Ovary (tissue), 9 donors: Measurements from ENCODE around the gene MAB21L3. TPM values are rescaled to one million over a fixed set of nuclear protein-coding genes. Genes with fewer than 3 reads are reported as not detected.

Experiments used
- DNase-seq, 5 donors: peaks; one replicate each; pipeline ENCODE4 v3.0.0-alpha.2; 2019 to 2020
- H3K27ac ChIP-seq, 2 donors: fragments of 200-600 bp; one replicate each; pipeline versions ENCODE4 v1.5.1 to v1.8.0; 2019 to 2022
- H3K27me3 ChIP-seq: fragments of 200-600 bp; one replicate; pipeline ENCODE4 v1.8.0; 2022
- H3K36me3 ChIP-seq: fragments of 200-600 bp; sonication (generic); one replicate; pipeline ENCODE4 v1.5.1; 2019
- H3K4me1 ChIP-seq: one replicate; pipeline ENCODE4 v1.8.1; 2013; ENCODE audit warnings: mild to moderate bottlenecking, moderate library complexity; ENCODE audit not compliant: insufficient read depth
- H3K4me3 ChIP-seq: fragments of 200-600 bp; sonication (generic); one replicate; pipeline ENCODE4 v1.5.1; 2017
- H3K9me3 ChIP-seq, 2 donors: fragments of 200-600 bp in 1 of 2; sonication (generic) in 1 of 2; one replicate each; pipeline versions ENCODE4 v1.5.1 to v1.8.1; 2013 to 2019; ENCODE audit warnings: mild to moderate bottlenecking in 1 of 2, moderate library complexity in 1 of 2
- EP300 ChIP-seq: sonication (generic); formaldehyde crosslinking; IDR thresholded peaks from one replicate; pipeline ENCODE4 v1.6.1; 2017; ENCODE audit warnings: antibody characterized with exemption
- POLR2A ChIP-seq: fragments of 450-650 bp; IDR thresholded peaks from one replicate; pipeline ENCODE4 v1.6.1; 2017; ENCODE audit warnings: antibody characterized with exemption, mild to moderate bottlenecking, moderate library complexity
- WGBS, 3 donors: extraction: QIAGEN DNeasy Blood & Tissue Kit in 1 of 3; methylation state at CpG; one replicate each; pipeline versions ENCODE4 v1.1.5 to v1.1.7; 2013 to 2017; 5-methylcytosine and 5-hydroxymethylcytosine counted together
- intact Hi-C, 4 donors: fragments of 100-400 bp; cut with DNase I; formaldehyde crosslinking; loops; one replicate each; pipeline versions ENCODE4 v1.11.0 to v1.15.1; 2022 to 2023
- polyA plus RNA-seq, 2 donors: library from polyadenylated mRNA; stranded (reverse); fragments of 200-250 nt in 1 of 2; fragments of 350-450 nt in 1 of 2; fragmentation: Illumina TruSeq in 1 of 2; extraction: RNeasy Lipid Tissue Mini Kit (QIAGEN cat#74804) in 1 of 2; gene quantifications; one replicate each; pipeline ENCODE4 v1.2.3, GENCODE V29; 2013 to 2014
- total RNA-seq, 7 donors: library from RNA; depleted of rRNA in 2 of 7; stranded (reverse); fragments of >200 nt in 2 of 7; fragmentation: NEBNext Ultra II Directional in 3 of 7; extraction: Animal tissue kit (Norgen Biotek cat#: 25700) in 3 of 7; gene quantifications; one replicate each; pipeline versions ENCODE4 v1.1.0 to v1.2.4, GENCODE V29; 2016 to 2023
- TF ChIP-seq, protein P1 (sequence below), 3 donors: fragments of 450-650 bp in 2 of 3; fragments of 200-600 bp in 1 of 3; IDR thresholded peaks; one replicate each; pipeline versions ENCODE4 v1.5.1 to v1.8.0; 2016 to 2022; ENCODE audit warnings: antibody characterized with exemption in 3 of 3, mild to moderate bottlenecking in 1 of 3
- donor health status: DM: no; HTN: no; CAD: no; lungs with moderate emphysema.
- donor health status: DM: no; HTN: no; CAD: no.
- donor health status: Bipolar disorder and iron deficiency.
- donor health status: DM: yes; HTN: yes; CAD: no.
- donor health status: DM: no; HTN: no; CAD: no.
- donor health status: DM: yes; HTN: yes; CAD: no.

The MAB21L3 gene
- total and polyA plus RNA-seq, 9 donors: not detected

DNA sequence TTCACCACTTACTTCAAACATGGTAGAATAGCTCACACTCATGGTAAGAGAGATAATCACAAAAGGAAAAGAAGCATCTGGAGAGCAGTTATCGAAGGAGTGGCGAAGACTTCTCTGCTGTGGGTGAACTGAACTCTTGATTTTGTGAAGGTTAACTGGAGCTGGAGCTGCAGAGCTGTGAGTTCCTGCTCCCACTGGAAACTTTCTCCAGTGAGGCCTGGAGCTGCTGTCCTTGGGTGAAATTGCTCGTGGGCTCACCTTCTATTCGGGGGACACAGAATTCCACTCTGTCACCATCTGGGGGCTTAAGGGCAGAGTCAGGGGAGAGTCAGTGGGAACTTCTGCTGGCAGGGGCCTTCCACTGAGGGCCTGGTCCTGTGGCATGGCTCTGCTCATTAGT, 45.9 kb downstream of the MAB21L3 start:
- H3K27me3 ChIP-seq: no peaks in the 10 kb centered on the region
- H3K4me1 ChIP-seq: no peaks in the 10 kb centered on the region
- WGBS, 3 donors: 91 to 95% (median 94%) methylated on average over 4 of the region's 4 CpGs
- TF ChIP-seq POLR2A: no peak
- TF ChIP-seq, protein P1, sequence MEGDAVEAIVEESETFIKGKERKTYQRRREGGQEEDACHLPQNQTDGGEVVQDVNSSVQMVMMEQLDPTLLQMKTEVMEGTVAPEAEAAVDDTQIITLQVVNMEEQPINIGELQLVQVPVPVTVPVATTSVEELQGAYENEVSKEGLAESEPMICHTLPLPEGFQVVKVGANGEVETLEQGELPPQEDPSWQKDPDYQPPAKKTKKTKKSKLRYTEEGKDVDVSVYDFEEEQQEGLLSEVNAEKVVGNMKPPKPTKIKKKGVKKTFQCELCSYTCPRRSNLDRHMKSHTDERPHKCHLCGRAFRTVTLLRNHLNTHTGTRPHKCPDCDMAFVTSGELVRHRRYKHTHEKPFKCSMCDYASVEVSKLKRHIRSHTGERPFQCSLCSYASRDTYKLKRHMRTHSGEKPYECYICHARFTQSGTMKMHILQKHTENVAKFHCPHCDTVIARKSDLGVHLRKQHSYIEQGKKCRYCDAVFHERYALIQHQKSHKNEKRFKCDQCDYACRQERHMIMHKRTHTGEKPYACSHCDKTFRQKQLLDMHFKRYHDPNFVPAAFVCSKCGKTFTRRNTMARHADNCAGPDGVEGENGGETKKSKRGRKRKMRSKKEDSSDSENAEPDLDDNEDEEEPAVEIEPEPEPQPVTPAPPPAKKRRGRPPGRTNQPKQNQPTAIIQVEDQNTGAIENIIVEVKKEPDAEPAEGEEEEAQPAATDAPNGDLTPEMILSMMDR (IDR thresholded peaks at IDR 0.05): no peak
- no peak for TF ChIP-seq EP300
- intact Hi-C loops: no loop called here
- no peaks in the 10 kb centered on the region for H3K9me3 ChIP-seq
- H3K36me3 ChIP-seq: no peaks in the 10 kb centered on the region
- H3K27ac ChIP-seq: no peak overlapping the region
- H3K4me3 ChIP-seq: no peak overlapping the region
- DNase-seq: no peak

GRCh38 chr1:116159177-116159576, 48.0 kb downstream of the MAB21L3 start:
- intact Hi-C loops: no loop called here
- Histone ChIP-seq H3K27ac (no peak overlapping the region), H3K4me1 (no peaks in the 10 kb centered on the region), H3K36me3 (no peaks in the 10 kb centered on the region), H3K27me3 (no peaks in the 10 kb centered on the region), H3K9me3 (no peaks in the 10 kb centered on the region), H3K4me3 (no peak overlapping the region)
- TF ChIP-seq, protein P1 (IDR thresholded peaks at IDR 0.05): no peak
- no peak for TF ChIP-seq EP300
- TF ChIP-seq POLR2A: no peak
- no peak for DNase-seq
- WGBS, 3 donors: 86 to 91% (median 90%) methylated on average over 1 of the region's 1 CpG

GRCh38 chr1:116159611-116160010, 48.4 kb downstream of the MAB21L3 start:
- H3K36me3 ChIP-seq: no peaks in the 10 kb centered on the region
- TF ChIP-seq, protein P1 (IDR thresholded peaks at IDR 0.05): no peak
- TF ChIP-seq POLR2A (no peak), EP300 (no peak)
- H3K27me3 ChIP-seq: no peaks in the 10 kb centered on the region
- 74 to 86% (median 82%) methylated on average over 1 of the region's 1 CpG for WGBS, 3 donors
- no peaks in the 10 kb centered on the region for H3K9me3 ChIP-seq
- no peak overlapping the region for H3K4me3 ChIP-seq
- H3K27ac ChIP-seq: no peak overlapping the region
- DNase-seq: no peak
- intact Hi-C loops: loop anchor here in 1 of 4 donors (5.0 kb wide), 1 partner anchor 268 kb away; no protein-coding TSS in a partner anchor
- no peaks in the 10 kb centered on the region for H3K4me1 ChIP-seq

DNA sequence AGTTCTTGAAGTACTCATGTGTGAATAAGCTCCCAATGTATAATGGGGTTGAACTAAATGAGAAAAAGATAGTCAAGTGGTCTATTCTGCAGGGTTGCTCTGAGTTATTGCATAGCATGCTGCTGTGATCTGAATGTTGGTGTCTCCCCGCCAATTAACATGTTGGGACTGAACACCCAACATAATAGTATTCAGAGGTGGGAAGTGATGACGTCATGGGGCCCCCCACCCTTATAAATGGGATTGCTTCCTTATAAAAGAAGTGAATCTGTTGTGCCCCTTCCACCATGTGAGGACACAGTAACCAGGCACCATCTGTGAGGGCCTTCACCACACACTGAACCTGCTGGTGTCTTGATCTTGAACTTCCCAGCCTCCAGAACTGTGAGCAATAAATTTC, 50.2 kb downstream of the MAB21L3 start:
- TF ChIP-seq POLR2A (no peak), EP300 (no peak)
- TF ChIP-seq, protein P1 (IDR thresholded peaks at IDR 0.05): no peak
- 75 to 82% (median 79%) methylated on average over 2 of the region's 2 CpGs for WGBS, 3 donors
- no peaks in the 10 kb centered on the region for H3K27me3 ChIP-seq
- intact Hi-C loops: loop anchor here in 1 of 4 donors (5.0 kb wide), 1 partner anchor 266 kb away; no protein-coding TSS in a partner anchor
- H3K4me3 ChIP-seq: no peak overlapping the region
- no peak for DNase-seq
- no peaks in the 10 kb centered on the region for H3K36me3 ChIP-seq
- no peaks in the 10 kb centered on the region for H3K9me3 ChIP-seq
- H3K27ac ChIP-seq: no peak overlapping the region
- H3K4me1 ChIP-seq: no peaks in the 10 kb centered on the region
